ENCODE measurements around the gene RGS9BP. TPM values are rescaled to one million over a fixed set of nuclear protein-coding genes. Genes with fewer than 3 reads are reported as not detected.
"Not testable (repeated sequence)": the region's sequence is repeated elsewhere in the genome, so short reads cannot be mapped to it uniquely, and the experiment has no call there.

RGS9BP gene, protein sequence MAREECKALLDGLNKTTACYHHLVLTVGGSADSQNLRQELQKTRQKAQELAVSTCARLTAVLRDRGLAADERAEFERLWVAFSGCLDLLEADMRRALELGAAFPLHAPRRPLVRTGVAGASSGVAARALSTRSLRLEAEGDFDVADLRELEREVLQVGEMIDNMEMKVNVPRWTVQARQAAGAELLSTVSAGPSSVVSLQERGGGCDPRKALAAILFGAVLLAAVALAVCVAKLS
- polyA plus RNA-seq (ENCODE audit: insufficient read length), result 0.20 TPM

DNA sequence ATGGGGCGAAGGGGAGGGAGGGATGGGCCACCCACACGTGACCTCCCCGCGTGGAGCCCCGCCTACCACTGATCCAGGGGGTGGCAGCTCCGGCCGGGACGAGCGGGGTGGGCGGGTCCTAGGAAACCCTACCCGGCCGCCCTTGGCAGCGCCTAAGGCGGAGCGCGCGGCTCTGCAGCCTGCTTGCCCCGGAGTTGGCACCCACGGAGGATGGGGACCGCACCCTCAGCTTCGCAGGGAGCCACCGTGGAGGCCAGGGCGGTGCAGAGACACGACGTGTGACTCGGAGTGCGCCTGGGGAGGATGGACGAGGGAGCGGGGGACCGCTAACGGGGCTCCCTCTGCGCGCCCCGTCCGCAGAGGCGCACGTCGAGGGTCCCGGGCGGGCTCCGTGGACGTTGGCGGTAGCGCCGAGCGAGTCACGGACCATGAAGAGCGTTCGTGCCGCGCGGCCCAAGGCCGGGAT, at the start of gene RGS9BP:
Gene RGS9BP, plus strand, starts transcription at position 129 of the 466 bp plus-strand sequence. CDS start 416 bp downstream, outside the sequence.
- no peak for DNase-seq (ENCODE audit: low read depth)

DNA sequence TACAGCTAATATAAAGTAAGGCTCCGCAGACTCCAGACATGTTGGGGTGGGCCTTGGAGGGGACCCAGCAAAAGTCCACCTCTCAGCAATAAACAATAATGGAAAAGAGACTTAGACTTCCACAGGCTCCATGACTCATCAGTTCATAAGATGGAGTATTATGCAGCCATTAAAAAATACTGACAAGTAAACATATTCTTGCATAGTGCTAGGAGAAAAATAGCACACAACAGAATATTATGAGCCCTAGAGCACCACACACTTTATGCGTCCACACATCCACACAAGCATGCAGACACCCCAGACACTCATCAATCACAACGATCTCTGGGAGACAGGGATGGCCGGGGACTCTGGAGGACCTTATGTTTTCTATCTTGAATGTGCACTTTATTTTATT, 48.7 kb upstream of the RGS9BP start:
- DNase-seq (ENCODE audit: low read depth), result no peak

DNA sequence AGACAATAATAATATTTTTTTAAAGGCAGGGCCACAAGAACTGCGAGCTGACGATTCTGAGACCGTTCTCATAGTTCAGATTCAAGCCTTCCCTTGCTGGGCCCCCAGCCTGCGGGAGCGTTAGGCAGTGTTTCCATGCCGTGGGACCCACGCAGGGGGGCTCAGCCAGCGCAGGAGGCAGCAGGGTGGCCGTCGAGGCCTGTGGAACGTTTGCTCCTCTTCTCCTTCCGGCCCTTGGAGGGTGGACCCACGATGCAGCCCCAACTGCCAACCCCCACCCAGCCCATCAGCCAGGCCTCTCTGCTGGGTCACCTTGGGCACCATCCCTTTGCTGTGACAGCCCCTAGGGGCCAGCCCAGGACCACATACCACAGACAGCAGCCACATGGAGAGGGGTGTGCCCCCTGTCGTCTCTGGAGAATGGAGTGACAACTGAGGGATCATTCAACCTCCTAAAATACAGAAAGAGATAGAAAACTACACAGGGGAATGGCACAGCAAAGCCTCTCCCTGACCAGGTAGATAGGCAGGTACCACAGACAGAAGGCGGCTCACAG, 47.9 kb upstream of the RGS9BP start:
- no peak for DNase-seq (ENCODE audit: low read depth)

DNA sequence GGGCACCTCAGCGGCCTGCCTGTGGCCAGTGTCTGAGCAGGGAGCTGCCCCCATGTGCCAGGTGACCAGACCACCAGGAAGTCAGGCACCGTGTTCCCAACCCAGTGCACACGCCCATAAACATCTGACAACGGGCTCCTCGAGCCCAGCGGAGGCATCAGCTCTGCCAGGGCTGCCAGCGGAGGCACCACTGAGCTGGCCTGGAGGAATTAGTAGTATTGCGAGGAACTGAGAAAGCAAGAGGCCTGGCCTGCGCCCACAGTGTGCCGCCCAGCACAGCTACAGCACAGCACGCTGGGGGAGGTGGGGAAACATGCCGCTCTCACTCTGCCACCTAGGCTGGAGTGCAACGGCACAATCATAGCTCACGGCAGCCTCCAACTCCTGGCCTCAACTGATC, 45.3 kb upstream of the RGS9BP start:
- no peak for DNase-seq (ENCODE audit: low read depth)

DNA sequence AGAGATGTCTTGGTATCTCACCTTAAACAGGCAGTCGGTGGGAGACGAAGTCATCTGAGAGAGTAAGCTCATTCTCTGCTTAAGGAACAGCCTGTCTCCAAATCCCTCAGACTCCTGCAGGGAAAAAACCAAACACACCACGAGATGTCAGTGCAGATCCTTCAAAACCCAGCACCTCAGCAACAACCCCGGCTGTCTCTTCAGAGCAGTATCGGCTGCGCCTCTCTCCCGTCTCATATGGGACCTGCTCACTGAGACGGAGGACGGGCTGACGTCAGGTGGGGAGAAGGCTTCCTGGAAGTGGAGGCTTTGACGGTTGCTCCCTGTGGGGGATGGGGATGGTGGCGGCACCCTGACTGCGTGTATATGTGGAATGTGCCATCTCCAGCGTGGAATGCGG, 44.3 kb upstream of the RGS9BP start:
- no peak for DNase-seq (ENCODE audit: low read depth)

DNA sequence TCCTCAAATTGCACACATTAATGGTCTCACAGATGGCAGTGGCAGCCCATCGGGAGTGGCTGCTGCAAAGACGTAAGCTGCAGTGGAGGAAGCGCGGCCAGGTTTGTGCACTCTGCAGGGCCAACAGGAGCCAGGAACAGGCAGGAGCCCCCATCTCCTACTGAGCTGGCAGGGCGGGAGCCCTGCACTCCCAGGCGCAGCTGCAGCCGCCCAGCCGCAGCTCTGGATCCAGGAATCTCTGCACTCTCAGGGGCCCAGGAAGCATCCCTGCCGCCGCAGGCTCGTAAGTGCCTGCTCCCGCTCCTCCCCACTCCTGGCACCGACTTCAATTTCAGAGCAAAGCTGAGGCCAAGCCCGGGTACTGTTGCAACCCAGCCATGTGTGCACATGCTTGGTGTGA, 38.2 kb upstream of the RGS9BP start:
- no peak for DNase-seq (ENCODE audit: low read depth)

DNA sequence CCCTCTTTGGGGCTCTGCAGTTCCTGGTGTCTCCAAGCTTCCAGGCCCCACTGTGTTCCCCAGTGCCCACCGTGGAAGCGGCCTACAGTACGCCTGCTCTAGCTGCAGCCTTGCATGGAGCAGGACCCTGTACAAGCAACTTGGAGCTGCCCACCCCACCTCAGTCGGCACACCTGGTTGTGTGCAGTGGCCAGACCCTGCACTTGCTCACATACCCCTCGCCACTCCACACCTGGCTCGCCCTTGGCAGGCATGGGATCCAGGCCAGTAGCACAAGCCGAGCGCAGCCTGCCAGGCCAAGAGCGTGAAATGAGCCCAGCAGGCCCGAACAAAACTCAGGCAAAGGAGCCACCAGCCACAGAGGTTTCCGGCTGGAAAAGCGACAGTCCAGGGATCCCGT, 37.0 kb upstream of the RGS9BP start:
- DNase-seq (ENCODE audit: low read depth), result no peak

DNA sequence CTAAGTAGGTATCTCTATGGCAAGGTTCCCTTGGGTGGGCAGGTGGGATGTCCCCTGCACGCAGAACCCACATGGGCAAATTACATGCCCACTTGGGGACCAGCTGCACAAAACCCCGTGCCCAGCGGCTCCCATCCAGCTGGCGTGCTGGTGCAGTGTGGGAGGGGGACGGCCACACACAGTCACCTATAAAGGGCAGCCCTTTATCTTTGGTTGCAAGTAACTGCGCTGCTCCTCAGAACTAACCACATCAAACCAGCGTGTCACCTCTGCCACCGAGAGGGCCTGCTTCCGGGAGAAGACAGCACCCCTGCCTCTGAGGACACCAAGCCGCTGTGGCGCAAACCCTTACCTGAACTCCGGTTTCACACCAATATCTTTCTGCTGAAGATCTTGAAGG, 32.9 kb upstream of the RGS9BP start:
- DNase-seq (ENCODE audit: low read depth), result no peak

DNA sequence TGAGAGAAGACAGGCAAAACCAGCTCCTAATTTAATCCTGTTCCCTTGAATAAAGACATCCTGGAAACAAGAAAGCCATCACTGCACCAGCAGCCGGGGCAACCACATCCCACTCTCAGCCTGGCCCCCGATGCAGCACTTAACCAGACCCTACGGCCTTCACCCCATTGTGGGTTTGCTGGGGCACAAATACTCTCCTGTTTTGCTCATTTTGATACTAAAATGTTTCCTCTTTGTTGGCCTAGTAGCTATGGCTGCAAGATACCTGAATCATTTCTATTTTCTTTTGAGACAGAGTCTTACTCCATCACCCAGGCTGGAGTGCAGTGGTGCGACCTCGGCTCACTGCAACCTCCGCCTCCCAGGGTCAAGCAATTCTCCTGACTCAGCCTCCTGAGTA, 29.1 kb upstream of the RGS9BP start:
- DNase-seq (ENCODE audit: low read depth), result no peak

DNA sequence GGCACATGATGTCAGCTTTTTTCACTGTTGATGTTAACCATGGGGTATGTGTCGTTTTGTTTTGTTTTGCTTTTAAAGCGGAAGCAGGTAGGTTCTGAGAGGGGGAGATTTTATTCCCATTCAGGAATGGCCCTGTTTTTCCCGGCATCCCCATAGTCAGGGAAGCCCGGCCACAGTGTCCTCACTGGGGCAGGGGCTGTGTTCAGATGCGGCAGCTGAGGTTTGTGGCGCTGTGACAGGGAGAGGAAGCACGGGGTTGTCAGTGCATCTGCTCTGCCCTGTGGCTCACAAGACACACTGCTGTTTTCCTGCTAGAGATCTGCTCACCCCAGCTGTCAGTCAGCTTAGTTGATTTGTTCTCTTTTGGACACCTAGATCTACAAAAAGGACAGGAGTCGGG, 28.3 kb upstream of the RGS9BP start:
- no peak for DNase-seq (ENCODE audit: low read depth)

DNA sequence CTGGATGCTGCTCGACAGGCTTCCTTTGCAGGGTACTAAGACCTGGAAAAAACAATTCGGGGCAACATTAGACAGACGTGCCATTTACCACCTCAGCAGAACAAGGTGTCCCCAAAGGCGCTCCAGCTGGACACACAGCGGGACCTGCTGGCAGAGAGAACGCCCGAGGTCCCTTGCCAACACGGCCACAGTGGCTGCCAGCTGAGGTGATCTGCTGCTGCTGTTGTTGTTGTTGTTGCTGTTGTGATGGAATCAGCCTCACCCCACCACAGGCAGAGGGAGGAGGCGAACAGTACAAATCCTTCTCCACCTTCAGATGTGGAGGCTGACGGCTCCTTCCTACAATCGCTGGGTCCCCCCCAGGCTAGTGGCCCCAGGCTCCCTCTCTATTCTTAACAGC, 25.9 kb upstream of the RGS9BP start:
- no peak for DNase-seq (ENCODE audit: low read depth)

DNA sequence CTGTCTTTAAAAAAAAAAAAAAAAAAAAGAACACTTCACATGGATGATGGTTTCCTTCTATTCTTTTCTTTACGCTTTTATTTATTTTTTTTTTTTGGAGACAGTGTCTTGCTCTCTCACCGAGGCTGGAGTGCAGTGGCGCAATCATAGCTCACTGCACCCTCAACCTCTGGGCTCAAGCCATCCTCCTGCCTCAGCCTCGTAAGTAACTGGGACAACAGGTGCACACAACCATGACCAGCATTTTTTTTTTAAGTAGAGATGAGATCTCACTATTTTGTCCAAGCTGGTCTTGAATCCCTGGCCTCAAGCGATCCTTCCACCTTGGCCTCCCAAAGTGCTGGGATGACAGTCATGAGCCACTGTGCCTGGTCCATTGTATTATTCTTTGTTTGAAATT, 25.0 kb upstream of the RGS9BP start:
- no peak for DNase-seq (ENCODE audit: low read depth)

DNA sequence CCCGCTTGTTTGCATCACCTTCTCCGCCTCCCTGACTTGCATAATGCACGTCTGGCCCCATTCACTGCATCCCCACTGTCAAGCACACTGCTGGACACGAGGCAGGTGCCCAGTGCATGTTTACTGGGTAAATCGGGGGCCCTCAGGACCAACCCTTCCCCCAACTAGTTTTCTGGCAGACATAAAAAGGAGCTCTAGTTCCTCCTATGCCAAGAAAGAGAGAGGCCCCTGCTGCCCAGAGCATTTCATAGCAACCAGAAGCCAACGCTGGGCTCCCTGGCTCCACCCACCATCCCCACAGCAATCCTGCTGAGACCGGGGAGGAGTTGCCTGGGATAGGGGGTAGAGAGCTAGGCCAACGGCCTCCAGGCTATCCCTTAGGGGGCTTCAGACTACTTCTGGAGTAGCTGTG, 23.9 kb upstream of the RGS9BP start:
- DNase-seq (ENCODE audit: low read depth), result no peak

DNA sequence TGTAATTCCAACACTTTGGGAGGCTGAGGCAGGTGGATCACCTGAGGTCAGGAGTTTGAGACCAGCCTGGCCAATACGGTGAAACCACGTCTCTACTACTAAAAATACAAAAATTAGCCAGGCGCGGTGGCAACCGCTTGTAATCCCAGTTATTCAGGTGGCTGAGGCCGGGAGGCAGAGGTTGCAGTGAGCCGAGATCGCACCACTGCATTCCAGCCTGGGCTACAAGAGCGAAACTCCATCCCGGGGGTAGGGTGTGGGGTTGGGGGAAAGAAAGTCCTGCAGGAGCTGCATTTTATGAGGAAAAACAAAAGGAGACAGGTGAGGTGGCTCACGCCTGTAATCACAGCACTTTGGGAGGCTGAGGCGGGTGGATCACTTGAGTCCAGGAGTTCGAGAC, 23.3 kb upstream of the RGS9BP start:
- DNase-seq (ENCODE audit: low read depth), result not testable (repeated sequence)

DNA sequence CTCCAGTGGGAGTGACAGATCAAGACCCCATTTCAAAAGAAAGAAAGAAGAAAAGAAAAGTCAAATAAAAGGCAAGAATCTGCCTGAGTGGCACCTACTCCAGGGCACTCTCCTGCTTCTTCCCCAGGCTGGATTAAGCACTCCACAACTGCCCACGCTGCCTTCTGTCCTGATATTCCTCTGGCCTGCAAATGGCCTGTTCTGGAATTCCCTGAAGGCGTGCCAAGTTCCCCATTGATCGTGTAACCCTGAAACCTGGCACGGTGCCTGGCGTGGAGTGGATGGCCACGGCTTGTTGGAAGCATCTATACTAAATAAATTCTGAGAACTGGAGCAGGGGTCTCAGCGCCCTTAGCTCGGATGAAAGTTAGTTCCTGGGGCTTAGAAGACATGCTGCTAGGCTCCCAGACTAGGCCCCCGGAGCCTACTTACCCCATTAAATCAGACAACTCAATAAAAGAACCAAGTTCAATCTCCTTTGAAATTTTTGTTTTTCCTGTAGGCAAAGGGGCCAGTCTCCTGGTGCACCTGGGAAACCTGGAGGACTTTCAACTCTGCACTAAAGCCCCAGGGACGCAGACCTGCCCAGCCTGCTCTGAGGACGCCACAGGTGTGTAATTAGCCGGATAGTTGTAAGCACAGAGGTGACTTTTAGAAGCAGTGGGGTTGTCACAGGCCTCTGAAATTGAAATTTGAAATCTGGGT, 22.6 kb upstream of the RGS9BP start:
- DNase-seq (ENCODE audit: low read depth), result no peak

DNA sequence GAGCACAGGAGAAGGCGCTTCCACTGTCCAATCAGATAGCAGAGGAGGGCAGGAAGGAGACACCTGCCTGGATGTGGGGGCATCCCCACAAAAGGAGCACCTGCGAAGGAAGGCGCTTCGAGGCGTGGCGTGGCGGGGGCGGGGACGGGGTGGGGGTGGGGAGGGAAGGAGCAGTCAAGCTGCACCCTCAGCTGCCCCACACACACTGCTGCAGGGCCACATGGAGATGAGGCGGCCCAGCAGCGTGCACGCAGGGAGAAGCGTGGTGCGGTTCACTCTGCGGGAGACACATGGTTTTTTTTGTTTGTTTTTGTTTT, 22.1 kb upstream of the RGS9BP start:
- no peak for DNase-seq (ENCODE audit: low read depth)

DNA sequence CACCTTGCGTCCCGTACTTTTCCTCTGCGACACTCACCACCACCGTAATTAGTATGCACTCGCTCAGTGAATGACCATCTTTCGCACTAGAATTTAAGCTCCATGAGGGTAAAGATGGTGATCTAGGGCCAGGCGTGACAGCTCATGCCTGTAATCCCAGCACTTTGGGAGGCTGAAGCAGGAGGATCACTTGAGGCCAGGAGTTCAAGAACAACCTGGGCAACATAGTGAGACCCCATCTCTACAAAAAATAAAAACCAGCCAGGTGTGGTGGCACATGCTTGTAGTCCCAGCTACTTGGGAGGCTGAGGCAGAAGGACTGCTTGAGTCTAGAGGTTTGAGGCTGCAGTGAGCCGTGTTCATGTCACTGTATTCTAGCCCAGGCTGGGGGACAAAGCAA, 19.3 kb upstream of the RGS9BP start:
- DNase-seq (ENCODE audit: low read depth), result not testable (repeated sequence)

DNA sequence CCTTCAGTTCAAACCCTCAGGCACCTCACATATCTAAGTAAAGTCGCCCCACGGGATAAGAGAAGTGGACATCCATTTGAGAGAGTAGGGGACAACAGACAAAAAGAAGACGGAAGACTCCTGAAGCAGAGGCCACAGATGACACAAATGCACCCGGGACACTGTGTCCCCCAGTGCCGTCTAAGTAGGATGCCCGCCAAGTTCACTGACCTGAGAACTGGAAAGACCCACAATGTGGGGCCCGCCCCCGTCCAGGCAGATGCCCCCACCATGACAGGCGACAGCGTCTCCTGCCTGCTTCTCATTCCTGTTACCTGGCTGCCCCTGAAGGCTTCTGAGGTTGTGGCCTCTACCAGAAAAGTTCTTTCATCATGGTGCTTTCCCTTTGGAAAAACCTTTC, 17.6 kb upstream of the RGS9BP start:
- DNase-seq (ENCODE audit: low read depth), result no peak

DNA sequence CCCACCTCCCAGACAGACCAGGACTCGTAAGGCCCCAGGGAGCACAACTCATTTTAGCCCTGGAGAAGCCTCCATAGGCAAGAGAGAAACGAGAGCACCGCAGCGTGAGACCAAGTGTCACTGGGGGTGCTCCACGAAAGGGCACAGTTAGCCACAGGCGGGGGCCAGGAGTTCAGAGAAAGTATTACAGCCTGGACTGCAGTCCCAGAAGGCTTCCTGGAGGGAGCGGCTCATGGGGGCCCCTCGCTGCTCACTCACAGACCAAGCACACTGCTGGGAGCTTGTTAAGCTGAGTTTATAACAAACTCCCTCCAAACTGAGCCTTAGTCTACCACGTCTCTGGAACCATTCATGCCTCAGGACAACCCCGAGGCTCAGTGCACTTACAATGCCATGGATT, 17.1 kb upstream of the RGS9BP start:
- no peak for DNase-seq (ENCODE audit: low read depth)

DNA sequence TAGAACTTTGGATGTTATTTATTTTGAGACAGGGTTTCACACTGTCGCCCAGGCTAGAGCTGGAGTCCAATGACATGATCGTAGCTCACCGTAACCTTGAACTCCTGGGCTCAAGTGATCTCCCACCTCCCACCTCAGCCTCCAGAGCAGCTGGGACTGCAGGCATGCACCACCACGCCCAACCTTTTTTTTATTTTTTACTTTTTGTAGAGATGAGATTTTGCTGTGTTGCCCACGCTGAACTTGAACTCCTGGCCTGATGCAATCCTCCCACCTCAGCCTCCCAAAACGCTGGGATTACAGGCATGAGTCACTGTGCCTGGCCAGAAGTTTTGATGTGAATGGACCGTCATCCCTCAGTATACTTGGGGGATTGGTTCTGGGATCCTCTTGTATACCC, 14.3 kb upstream of the RGS9BP start:
- DNase-seq (ENCODE audit: low read depth), result no peak

DNA sequence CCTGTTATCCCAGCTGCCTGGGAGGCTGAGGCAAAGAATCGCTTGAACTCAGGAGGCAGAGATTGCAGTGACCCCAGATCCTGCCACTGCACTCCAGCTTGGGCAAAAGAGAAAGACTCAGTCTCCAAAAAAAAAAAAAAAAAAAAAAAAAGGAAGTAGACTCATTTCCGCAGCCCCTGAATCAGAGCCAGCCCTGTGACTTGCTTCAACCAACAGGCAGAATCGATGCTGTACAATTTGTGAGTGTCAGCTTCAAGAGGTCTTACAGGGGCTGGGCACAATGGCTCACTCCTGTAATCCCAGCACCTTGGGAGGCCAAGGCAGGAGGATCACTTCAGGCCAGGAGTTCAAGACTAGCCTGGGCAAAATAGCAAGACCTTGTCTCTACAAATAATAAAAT, 13.5 kb upstream of the RGS9BP start:
- no peak for DNase-seq (ENCODE audit: low read depth)

DNA sequence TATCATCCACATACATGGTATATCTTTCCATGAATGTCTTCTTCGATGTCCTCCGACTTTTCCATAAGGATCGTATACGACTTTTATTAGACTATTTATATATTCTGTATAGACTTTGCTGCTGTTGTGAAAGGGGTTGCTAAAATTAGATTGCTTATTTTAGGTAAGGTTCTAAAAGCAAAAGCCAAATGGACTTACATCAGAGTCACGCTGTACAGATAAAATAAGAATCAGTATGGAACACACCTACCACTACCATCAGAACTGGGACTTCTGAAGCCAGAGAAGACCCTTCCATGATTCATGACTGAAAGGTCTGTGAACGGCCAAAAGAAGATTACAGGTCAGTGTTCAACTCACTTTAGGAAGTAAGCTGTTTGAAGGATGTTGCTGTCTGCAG, 9.6 kb upstream of the RGS9BP start:
- no peak for DNase-seq (ENCODE audit: low read depth)

DNA sequence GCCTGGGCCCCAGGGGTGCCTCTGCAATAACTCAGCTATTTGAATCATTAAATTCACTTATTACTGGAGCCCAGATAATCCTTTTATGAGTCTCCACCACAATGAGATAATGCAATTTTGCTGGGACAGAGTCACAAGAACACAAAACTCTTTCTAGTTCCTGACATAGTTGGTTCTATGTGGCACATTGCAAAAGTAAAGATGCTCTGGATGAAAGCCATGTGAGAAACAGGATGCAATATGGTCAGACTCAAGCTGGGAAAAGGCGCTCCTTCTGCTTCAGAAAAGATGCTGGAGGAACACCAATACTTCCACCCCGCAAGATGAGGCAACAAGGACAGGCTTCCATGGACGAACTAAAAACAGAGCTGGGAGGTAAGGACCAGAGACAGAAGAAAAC, 6.3 kb upstream of the RGS9BP start:
- no peak for DNase-seq (ENCODE audit: low read depth)

Data from forelimb muscle (tissue), 1 donor.